Neural progenitor cell (in vitro differentiated cells): ENCODE data around the gene ZNF655.

Experiments used
- EZH2 ChIP-seq: fragments of 200-600 bp; sonication (generic); IDR thresholded peaks from 2 replicates; pipeline ENCODE4 v1.6.1; 2017; ENCODE audit warnings: antibody characterized with exemption, mild to moderate bottlenecking, moderate library complexity
- EZH2phosphoT487 ChIP-seq: fragments of 200-600 bp; sonication (generic); IDR thresholded peaks from 2 replicates; pipeline ENCODE4 v1.6.1; 2017; ENCODE audit warnings: antibody characterized with exemption
- TF ChIP-seq, protein P1 (sequence below): fragments of 200-600 bp; sonication (generic); IDR thresholded peaks from 2 replicates; pipeline ENCODE4 v1.5.1; 2017; ENCODE audit warnings: antibody characterized with exemption, mild to moderate bottlenecking

DNA sequence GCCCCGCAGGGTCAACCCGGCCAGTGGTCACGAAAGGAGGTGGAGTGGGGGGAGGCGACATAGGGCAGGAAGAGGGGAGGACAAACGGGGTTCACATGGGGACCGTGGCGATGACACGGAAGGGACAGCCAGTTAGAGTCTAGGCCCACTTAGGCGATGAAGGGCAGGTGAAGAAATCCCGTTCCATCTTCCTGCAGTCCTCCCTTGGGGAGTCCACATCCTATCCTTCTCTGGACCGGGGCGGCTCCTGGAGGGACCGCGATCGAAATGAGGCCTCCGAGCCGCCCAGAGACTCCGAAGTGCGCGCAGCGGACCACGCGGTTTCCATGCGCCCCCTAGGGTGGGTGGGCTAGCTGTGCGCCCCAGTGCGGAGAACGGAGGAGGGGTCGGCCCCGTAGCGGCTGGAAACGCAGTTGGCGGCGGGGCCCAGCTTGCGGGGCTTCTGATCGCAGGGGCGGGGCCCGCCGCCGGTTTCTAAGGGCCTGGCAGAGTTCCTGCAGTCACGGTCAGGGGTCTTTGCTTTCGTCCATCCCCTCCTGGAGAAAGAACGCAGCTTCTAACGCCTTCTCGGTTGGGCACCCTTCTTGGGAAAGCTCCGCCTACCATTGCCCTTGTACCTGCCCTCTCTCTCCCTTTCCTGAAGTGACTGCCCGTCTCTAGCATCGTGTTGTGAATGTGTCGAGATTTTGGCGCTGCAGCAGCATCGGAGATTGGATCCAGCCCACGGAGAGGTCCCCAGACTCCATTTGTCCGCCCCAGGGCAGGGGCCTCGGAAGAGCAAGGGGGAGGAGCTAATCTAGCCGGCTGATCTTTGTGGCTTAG, 21.7 kb downstream of the ZNF655 start:
- TF ChIP-seq, protein P1, sequence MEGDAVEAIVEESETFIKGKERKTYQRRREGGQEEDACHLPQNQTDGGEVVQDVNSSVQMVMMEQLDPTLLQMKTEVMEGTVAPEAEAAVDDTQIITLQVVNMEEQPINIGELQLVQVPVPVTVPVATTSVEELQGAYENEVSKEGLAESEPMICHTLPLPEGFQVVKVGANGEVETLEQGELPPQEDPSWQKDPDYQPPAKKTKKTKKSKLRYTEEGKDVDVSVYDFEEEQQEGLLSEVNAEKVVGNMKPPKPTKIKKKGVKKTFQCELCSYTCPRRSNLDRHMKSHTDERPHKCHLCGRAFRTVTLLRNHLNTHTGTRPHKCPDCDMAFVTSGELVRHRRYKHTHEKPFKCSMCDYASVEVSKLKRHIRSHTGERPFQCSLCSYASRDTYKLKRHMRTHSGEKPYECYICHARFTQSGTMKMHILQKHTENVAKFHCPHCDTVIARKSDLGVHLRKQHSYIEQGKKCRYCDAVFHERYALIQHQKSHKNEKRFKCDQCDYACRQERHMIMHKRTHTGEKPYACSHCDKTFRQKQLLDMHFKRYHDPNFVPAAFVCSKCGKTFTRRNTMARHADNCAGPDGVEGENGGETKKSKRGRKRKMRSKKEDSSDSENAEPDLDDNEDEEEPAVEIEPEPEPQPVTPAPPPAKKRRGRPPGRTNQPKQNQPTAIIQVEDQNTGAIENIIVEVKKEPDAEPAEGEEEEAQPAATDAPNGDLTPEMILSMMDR, result peak; percentile 71
- TF ChIP-seq EZH2phosphoT487 (no peak), EZH2 (no peak)
